DOHH2 (cell line): ENCODE measurements around the gene HPSE2.

ENCODE experiments used
- CTCF ChIP-seq: fragments of 200-600 bp; sonication (generic); IDR thresholded peaks from one replicate; pipeline ENCODE4 v1.5.1; 2014; ENCODE audit warnings: antibody characterized with exemption, mild to moderate bottlenecking, low read depth, low read length; ENCODE audit not compliant: poor library complexity, severe bottlenecking
- EZH2phosphoT487 ChIP-seq: fragments of 200-600 bp; sonication (generic); IDR thresholded peaks from 2 replicates; pipeline ENCODE4 v1.6.1; 2017; ENCODE audit warnings: borderline replicate concordance, mild to moderate bottlenecking, antibody characterized with exemption, low read length, moderate library complexity, mixed read lengths

GRCh38 chr10:98569853-98570252 is 665.8 kb downstream of the HPSE2 start:
- TF ChIP-seq CTCF (no peak), EZH2phosphoT487 (no peak)
